Ovary (tissue), 9 donors: ENCODE data around the gene C7orf25. TPM values are rescaled to one million over a fixed set of nuclear protein-coding genes. Genes with fewer than 3 reads are reported as not detected.

Experiments used
- DNase-seq, 5 donors: peaks; one replicate each; pipeline ENCODE4 v3.0.0-alpha.2; 2019 to 2020
- H3K27ac ChIP-seq, 2 donors: fragments of 200-600 bp; one replicate each; pipeline versions ENCODE4 v1.5.1 to v1.8.0; 2019 to 2022
- H3K27me3 ChIP-seq: fragments of 200-600 bp; one replicate; pipeline ENCODE4 v1.8.0; 2022
- H3K36me3 ChIP-seq: fragments of 200-600 bp; sonication (generic); one replicate; pipeline ENCODE4 v1.5.1; 2019
- H3K4me1 ChIP-seq: one replicate; pipeline ENCODE4 v1.8.1; 2013; ENCODE audit warnings: mild to moderate bottlenecking, moderate library complexity; ENCODE audit not compliant: insufficient read depth
- H3K4me3 ChIP-seq: fragments of 200-600 bp; sonication (generic); one replicate; pipeline ENCODE4 v1.5.1; 2017
- H3K9me3 ChIP-seq, 2 donors: fragments of 200-600 bp in 1 of 2; sonication (generic) in 1 of 2; one replicate each; pipeline versions ENCODE4 v1.5.1 to v1.8.1; 2013 to 2019; ENCODE audit warnings: mild to moderate bottlenecking in 1 of 2, moderate library complexity in 1 of 2
- EP300 ChIP-seq: sonication (generic); formaldehyde crosslinking; IDR thresholded peaks from one replicate; pipeline ENCODE4 v1.6.1; 2017; ENCODE audit warnings: antibody characterized with exemption
- POLR2A ChIP-seq: fragments of 450-650 bp; IDR thresholded peaks from one replicate; pipeline ENCODE4 v1.6.1; 2017; ENCODE audit warnings: antibody characterized with exemption, mild to moderate bottlenecking, moderate library complexity
- WGBS, 3 donors: extraction: QIAGEN DNeasy Blood & Tissue Kit in 1 of 3; methylation state at CpG; one replicate each; pipeline versions ENCODE4 v1.1.5 to v1.1.7; 2013 to 2017; 5-methylcytosine and 5-hydroxymethylcytosine counted together
- intact Hi-C, 4 donors: fragments of 100-400 bp; cut with DNase I; formaldehyde crosslinking; loops; one replicate each; pipeline versions ENCODE4 v1.11.0 to v1.15.1; 2022 to 2023
- polyA plus RNA-seq, 2 donors: library from polyadenylated mRNA; stranded (reverse); fragments of 200-250 nt in 1 of 2; fragments of 350-450 nt in 1 of 2; fragmentation: Illumina TruSeq in 1 of 2; extraction: RNeasy Lipid Tissue Mini Kit (QIAGEN cat#74804) in 1 of 2; gene quantifications; one replicate each; pipeline ENCODE4 v1.2.3, GENCODE V29; 2013 to 2014
- total RNA-seq, 7 donors: library from RNA; depleted of rRNA in 2 of 7; stranded (reverse); fragments of >200 nt in 2 of 7; fragmentation: NEBNext Ultra II Directional in 3 of 7; extraction: Animal tissue kit (Norgen Biotek cat#: 25700) in 3 of 7; gene quantifications; one replicate each; pipeline versions ENCODE4 v1.1.0 to v1.2.4, GENCODE V29; 2016 to 2023
- TF ChIP-seq, protein P1 (sequence below), 3 donors: fragments of 450-650 bp in 2 of 3; fragments of 200-600 bp in 1 of 3; IDR thresholded peaks; one replicate each; pipeline versions ENCODE4 v1.5.1 to v1.8.0; 2016 to 2022; ENCODE audit warnings: antibody characterized with exemption in 3 of 3, mild to moderate bottlenecking in 1 of 3
- donor health status: DM: no; HTN: no; CAD: no; lungs with moderate emphysema.
- donor health status: DM: no; HTN: no; CAD: no.
- donor health status: Bipolar disorder and iron deficiency.
- donor health status: DM: yes; HTN: yes; CAD: no.
- donor health status: DM: no; HTN: no; CAD: no.
- donor health status: DM: yes; HTN: yes; CAD: no.

Gene C7orf25
- total and polyA plus RNA-seq, 9 donors: 2.4 to 11.2 (median 7.5) TPM

DNA sequence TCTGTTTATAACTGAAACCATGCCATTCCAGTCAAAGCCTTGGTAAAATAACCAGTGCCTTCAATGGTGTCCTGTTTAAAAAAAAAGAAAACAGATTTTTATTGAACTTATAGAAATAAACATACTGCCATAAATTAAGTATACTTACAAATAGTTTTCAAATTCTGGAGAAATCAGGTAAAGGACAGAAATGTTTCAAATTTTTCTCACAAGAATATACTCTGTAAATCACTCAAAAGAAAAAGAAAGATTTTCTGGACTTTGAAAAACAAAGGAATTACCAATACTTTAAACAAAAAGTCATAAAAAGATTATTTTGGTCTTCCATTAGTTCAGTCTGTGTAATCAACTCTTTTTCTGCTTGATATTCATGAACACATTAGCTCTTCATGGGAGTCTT lies 44.2 kb upstream of the C7orf25 start:
- intact Hi-C loops: no loop called here
- Histone ChIP-seq H3K9me3 (no peaks in the 10 kb centered on the region), H3K27ac (no peak overlapping the region), H3K27me3 (no peaks in the 10 kb centered on the region), H3K36me3 (no peaks in the 10 kb centered on the region), H3K4me1 (no peaks in the 10 kb centered on the region), H3K4me3 (no peak overlapping the region)
- no peak for DNase-seq
- TF ChIP-seq, protein P1, sequence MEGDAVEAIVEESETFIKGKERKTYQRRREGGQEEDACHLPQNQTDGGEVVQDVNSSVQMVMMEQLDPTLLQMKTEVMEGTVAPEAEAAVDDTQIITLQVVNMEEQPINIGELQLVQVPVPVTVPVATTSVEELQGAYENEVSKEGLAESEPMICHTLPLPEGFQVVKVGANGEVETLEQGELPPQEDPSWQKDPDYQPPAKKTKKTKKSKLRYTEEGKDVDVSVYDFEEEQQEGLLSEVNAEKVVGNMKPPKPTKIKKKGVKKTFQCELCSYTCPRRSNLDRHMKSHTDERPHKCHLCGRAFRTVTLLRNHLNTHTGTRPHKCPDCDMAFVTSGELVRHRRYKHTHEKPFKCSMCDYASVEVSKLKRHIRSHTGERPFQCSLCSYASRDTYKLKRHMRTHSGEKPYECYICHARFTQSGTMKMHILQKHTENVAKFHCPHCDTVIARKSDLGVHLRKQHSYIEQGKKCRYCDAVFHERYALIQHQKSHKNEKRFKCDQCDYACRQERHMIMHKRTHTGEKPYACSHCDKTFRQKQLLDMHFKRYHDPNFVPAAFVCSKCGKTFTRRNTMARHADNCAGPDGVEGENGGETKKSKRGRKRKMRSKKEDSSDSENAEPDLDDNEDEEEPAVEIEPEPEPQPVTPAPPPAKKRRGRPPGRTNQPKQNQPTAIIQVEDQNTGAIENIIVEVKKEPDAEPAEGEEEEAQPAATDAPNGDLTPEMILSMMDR (IDR thresholded peaks at IDR 0.05): no peak
- TF ChIP-seq EP300 (no peak), POLR2A (no peak)

- no peaks in the 10 kb centered on the region for H3K27me3 ChIP-seq
- H3K9me3 ChIP-seq: no peaks in the 10 kb centered on the region
- intact Hi-C loops: no loop called here
- 92 to 95% (median 94%) methylated on average over 4 of the region's 4 CpGs for WGBS, 3 donors
- no peak overlapping the region for H3K4me3 ChIP-seq
- DNase-seq: no peak
- H3K27ac ChIP-seq: no peak overlapping the region
- TF ChIP-seq POLR2A (no peak), EP300 (no peak)
- TF ChIP-seq, protein P1 (IDR thresholded peaks at IDR 0.05): no peak
- no peaks in the 10 kb centered on the region for H3K36me3 ChIP-seq
- no peaks in the 10 kb centered on the region for H3K4me1 ChIP-seq
These were observed 42.1 kb upstream of the C7orf25 start for GRCh38 chr7:42953994-42954393.

GRCh38 chr7:42952328-42952727 lies 40.5 kb upstream of the C7orf25 start:
- DNase-seq: no peak
- Histone ChIP-seq H3K27ac (no peak overlapping the region), H3K27me3 (no peaks in the 10 kb centered on the region), H3K4me3 (no peak overlapping the region), H3K36me3 (no peaks in the 10 kb centered on the region), H3K4me1 (no peaks in the 10 kb centered on the region), H3K9me3 (no peaks in the 10 kb centered on the region)
- TF ChIP-seq, protein P1 (IDR thresholded peaks at IDR 0.05): no peak
- TF ChIP-seq POLR2A: no peak
- WGBS, 3 donors: 81 to 84% (median 82%) methylated on average over 4 of the region's 4 CpGs
- intact Hi-C loops: no loop called here

GRCh38 chr7:42950417-42950816 lies 38.5 kb upstream of the C7orf25 start:
- Histone ChIP-seq H3K27me3 (no peaks in the 10 kb centered on the region), H3K9me3 (no peaks in the 10 kb centered on the region), H3K4me3 (no peak overlapping the region), H3K4me1 (no peaks in the 10 kb centered on the region), H3K36me3 (no peaks in the 10 kb centered on the region), H3K27ac (no peak overlapping the region)
- 59 to 87% (median 63%) methylated on average over 3 of the region's 3 CpGs for WGBS, 3 donors
- TF ChIP-seq, protein P1 (IDR thresholded peaks at IDR 0.05): no peak
- no peak for TF ChIP-seq EP300
- TF ChIP-seq POLR2A: no peak
- DNase-seq: no peak
- intact Hi-C loops: no loop called here

DNA sequence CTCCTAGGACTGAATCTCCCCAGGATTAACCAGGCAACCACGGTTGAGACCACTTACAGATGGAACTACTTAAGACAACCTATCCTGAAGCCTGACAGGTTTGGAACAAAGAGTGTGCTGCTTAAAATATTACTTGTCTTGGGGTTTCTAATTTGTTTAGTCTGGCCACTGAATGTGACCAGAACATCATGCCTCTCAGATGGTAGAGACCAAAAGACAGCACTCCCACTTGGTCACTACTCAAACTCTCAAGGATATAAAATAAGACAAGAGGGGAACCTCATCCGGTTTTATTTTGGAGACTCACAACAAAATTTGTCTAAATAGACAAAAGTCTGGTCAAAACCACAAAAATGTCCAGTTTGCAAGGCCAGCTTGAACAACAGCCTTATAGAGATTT lies 35.7 kb upstream of the C7orf25 start:
- intact Hi-C loops: loop anchor here in 3 of 4 donors (10.0 kb wide), 3 partner anchors 317 to 767 kb away; no protein-coding TSS in a partner anchor
- H3K27ac ChIP-seq: no peak overlapping the region
- TF ChIP-seq POLR2A (no peak), EP300 (no peak)
- TF ChIP-seq, protein P1 (IDR thresholded peaks at IDR 0.05): no peak
- no peaks in the 10 kb centered on the region for H3K36me3 ChIP-seq
- 10 to 26% (median 19%) methylated on average over 2 of the region's 2 CpGs for WGBS, 3 donors
- H3K27me3 ChIP-seq: no peaks in the 10 kb centered on the region
- no peak for DNase-seq
- H3K4me1 ChIP-seq: no peaks in the 10 kb centered on the region
- no peaks in the 10 kb centered on the region for H3K9me3 ChIP-seq
- no peak overlapping the region for H3K4me3 ChIP-seq
